NCI-H1694 (cell line): ENCODE data around the gene CNGA3.

Experiments
- DNase-seq: peaks from one replicate; lab custom pipeline; 2025; lab: John Stamatoyannopoulos, UW

Gene CNGA3

DNA sequence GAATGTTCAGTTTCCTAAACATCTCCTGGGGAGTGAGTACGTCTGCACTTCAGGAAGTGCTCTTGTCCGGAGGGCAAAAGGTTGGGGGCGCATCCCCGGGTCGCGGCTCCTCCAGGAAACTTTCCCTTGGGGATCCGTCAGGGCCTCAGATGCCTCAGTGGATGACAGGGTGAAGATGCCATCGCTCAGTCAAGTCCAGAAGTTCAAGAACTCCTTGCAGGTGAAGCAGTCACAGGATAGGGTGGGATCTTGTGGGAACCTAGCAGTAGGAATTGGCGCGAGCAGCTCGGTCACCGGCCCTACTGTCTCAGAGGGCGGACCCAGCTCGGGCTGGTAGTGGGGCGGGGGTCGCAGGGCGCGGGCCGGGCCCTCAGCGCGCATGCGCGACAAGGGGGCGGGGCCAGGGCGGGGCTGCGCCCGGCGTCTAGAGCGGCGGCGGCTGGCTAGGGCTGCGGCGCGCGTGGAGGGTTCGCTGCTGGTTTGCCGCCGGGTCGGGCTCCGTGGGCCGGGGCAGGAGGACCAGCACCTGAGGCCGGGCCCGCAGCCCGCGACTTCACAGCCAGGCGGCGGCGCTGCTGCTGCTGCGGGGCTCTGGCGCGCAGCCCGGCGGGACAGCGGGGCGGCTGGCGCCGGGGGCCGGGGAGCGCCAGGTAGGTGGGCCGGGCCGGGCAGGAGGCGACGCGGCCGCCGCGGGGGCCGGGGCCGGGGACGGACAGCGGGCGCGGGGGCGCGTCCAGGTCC is 98.3 kb downstream of the CNGA3 start, which contains the start of gene INPP4A:
TSS of gene INPP4A (plus strand) at position 423 of the 741 bp plus-strand sequence. CDS start 75,191 bp downstream, outside the sequence.
- peak; percentile 73 for DNase-seq

DNA sequence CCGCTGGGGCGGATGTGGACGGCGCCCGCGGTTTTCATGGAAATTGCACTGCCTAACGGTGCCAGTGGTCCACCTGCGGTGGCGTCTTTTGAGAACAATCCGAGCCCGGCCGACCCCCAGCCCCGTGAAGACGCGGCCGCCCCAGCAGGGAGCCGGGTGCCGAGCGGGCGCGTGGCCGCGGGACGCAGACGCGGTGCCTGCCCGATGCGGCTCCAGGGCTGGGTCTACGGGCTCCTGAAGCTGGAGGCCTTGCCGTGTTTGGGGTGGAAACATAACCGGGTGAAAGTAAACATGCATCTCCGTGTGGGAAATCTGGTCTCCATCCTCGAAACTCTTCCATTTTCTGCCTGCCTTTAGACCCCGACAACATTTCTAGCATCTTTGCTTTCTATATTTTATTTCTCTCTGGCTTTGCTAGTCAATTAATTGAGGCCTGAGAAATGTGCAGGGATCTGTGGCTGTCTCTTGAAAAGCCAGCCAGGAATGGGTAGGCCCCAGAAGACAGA is 99.0 kb downstream of the CNGA3 start:
- DNase-seq = no peak

DNA sequence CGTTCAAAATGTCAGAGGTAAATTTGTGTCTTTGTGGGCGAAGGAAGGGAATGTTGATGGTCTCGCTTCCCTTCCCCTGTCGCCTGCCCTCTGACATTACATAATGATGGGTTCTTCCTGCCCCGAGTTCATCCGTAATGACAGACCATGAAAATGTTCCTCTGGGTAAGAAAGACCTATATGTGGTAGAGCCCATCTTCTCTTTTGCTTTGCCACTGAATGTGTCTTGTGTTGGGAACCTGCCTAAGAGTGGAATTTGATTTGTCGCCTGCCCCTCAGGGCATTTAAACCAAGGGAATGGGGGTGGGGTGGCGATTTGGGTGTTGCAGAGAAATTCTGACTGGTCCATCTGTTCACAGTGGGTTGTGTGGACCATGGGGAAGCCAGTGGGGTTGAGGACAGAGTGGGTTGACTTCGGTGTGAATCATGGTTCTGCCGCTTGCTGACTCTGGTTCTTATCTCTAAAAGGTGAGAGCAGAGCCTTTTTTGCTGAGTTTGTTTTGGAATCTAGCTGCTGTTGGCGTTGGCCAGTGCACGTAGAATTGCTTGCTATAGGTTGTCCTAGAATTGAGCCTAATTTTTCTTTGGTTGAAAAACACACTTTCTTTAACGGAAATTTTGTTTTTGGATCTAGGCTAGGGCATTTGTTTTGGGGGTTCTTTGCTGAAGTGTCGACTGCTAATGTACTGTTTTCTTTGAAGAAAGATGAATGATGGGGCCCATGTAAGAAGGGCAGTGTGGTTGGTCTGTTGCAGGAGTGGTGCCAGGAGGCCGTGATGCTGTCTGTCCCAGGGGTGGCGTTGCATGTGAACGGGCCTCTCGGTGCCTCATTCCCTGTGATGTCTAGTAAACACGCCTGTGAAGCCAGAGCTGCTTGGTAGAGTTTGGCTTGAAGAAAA is 99.7 kb downstream of the CNGA3 start:
- DNase-seq = no peak

DNA sequence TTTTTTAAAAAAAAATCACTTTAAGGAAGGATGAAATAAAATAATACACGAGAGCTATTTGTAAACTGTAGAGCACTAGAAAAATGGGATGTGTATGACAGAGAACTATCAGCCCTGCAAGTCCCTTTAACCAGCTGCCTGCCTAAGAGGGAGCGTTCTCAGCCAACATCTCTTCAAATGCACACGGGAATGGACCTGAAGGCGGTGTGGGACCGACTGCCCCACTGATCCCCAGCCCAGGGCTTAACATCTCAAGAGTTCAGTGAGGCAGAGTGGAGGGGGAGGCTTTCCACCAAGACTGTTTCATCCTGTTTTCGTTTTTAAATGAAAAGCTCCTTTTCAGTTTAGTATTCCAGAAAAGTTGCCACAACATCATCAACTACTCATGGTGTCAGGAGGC is 100.6 kb downstream of the CNGA3 start:
- DNase-seq = no peak
